Gastroesophageal sphincter (tissue), 4 donors: ENCODE data around the gene FANK1. TPM values are rescaled to one million over a fixed set of nuclear protein-coding genes. Genes with fewer than 3 reads are reported as not detected.
A peak's percentile ranks its signal among the peaks of the same experiment; 100 is the strongest.
"Not testable (repeated sequence)": the region's sequence is repeated elsewhere in the genome, so short reads cannot be mapped to it uniquely, and the experiment has no call there.

Source experiments
- ATAC-seq: fragments of 150-250 bp; one replicate; pipeline ENCODE4 v1.9.1; 2016; ENCODE audit warnings: mild to moderate bottlenecking, moderate library complexity
- H3K27ac ChIP-seq, 4 donors: fragments of 200-600 bp; sonication (generic) in 3 of 4; 1 replicate in 3 of 4; 2 replicates in 1 of 4; pipeline ENCODE4 v1.5.1; 2016 to 2019
- H3K27me3 ChIP-seq: fragments of 200-600 bp; sonication (generic); one replicate; pipeline ENCODE4 v1.5.1; 2019
- H3K36me3 ChIP-seq, 2 donors: fragments of 200-600 bp; sonication (generic); one replicate each; pipeline ENCODE4 v1.5.1; 2019; ENCODE audit warnings: control low read depth in 1 of 2
- H3K4me1 ChIP-seq, 3 donors: fragments of 200-600 bp; sonication (generic); 1 replicate in 2 of 3; 2 replicates in 1 of 3; pipeline ENCODE4 v1.5.1; 2016 to 2019; ENCODE audit warnings: control low read depth in 2 of 3
- H3K4me3 ChIP-seq, 2 donors: fragments of 200-600 bp; sonication (generic); one replicate each; pipeline ENCODE4 v1.5.1; 2019; ENCODE audit warnings: mild to moderate bottlenecking in 1 of 2, moderate library complexity in 1 of 2
- H3K9me3 ChIP-seq, 3 donors: fragments of 200-600 bp; sonication (generic); one replicate each; pipeline ENCODE4 v1.5.1; 2017 to 2019; ENCODE audit warnings: control low read depth in 2 of 3
- EP300 ChIP-seq: sonication (generic); formaldehyde crosslinking; IDR thresholded peaks from one replicate; pipeline ENCODE4 v1.6.1; 2017; ENCODE audit warnings: antibody characterized with exemption, mild to moderate bottlenecking
- POLR2A ChIP-seq, 2 donors: fragments of 450-650 bp; IDR thresholded peaks; one replicate each; pipeline ENCODE4 v1.6.1; 2017; ENCODE audit warnings: antibody characterized with exemption in 2 of 2, mild to moderate bottlenecking in 2 of 2, moderate library complexity in 1 of 2
- POLR2AphosphoS5 ChIP-seq: sonication (generic); formaldehyde crosslinking; IDR thresholded peaks from one replicate; pipeline ENCODE4 v1.6.1; 2017; ENCODE audit warnings: antibody characterized with exemption
- WGBS, 2 donors: methylation state at CpG; one replicate each; pipeline ENCODE4 v1.1.5; 2018; ENCODE audit warnings: low coverage in 1 of 2; 5-methylcytosine and 5-hydroxymethylcytosine counted together
- total RNA-seq, 4 donors: library from RNA; depleted of rRNA; stranded (reverse); fragments of >200 nt; gene quantifications; one replicate each; pipeline ENCODE4 v1.1.0, GENCODE V29; 2016
- TF ChIP-seq, protein P1 (sequence below), 4 experiments: fragments of 200-600 bp in 2 of 4; fragments of 450-650 bp in 2 of 4; sonication (generic) in 1 of 4; IDR thresholded peaks; one replicate each; pipeline ENCODE4 v1.5.1; 2017 to 2019; ENCODE audit warnings: antibody characterized with exemption in 4 of 4, mild to moderate bottlenecking in 2 of 4, moderate library complexity in 2 of 4

Gene FANK1, protein sequence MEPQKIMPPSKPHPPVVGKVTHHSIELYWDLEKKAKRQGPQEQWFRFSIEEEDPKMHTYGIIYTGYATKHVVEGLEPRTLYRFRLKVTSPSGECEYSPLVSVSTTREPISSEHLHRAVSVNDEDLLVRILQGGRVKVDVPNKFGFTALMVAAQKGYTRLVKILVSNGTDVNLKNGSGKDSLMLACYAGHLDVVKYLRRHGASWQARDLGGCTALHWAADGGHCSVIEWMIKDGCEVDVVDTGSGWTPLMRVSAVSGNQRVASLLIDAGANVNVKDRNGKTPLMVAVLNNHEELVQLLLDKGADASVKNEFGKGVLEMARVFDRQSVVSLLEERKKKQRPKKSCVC
- total RNA-seq = 1 to 10 TPM in 1 of 4 donors, under 1 TPM in 2, not detected in 1; 0.81 to 1.7 (median 0.93) TPM

DNA sequence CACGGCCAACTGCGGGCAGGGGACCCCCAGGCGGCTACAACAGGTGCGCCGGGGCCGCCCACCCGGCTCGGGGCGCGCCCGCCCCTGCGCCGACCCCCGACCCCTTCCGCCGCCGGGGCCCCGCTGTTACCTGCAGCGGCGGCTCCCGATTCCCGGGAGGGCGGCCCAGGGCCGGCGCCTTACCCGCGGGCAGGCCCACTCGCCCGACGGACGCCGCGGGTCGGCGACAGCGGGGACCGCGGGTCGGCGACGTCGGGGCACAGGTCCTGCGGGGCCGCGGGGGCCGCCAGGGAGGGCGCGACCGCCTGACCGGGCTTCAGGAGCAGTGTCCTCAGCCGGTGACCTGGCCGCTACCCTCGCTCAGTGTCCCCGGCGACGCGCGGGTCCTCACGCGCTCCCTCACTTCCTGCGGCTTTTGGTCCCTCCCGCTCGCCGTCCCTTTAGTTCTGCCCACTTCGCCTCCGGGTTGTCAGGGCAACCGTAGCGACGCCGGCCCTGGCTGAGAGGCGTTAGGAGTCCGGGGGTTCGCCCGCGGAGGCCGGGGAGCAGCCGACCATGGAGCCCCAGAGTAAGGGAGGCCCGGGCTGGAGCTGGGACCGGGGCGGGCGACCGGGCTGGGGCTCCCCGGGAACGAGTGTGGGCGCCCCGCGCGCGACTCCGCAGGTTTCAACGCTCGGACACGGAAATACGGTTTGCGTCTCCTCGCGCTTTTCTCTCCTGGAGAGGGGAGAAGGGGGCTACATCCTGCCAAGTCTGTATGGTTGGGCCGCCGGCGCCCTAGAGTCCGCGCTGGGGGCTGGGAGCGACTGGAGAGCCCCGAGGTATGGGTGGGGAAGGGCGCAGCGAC is at the start of gene FANK1:
Gene FANK1 (plus strand): TSS at position 477 of the 847 bp plus-strand sequence. CDS start 79 bp downstream, at position 556.
- peak within 1 kb of the TSS; percentile 2 to 90 (median 84) for H3K27ac ChIP-seq
- H3K36me3 ChIP-seq, H3K27me3 ChIP-seq, H3K9me3 ChIP-seq: not testable (repeated sequence)
- peak; percentile 25 to 31 for TF ChIP-seq POLR2A (IDR thresholded peaks at IDR 0.05)
- TF ChIP-seq POLR2AphosphoS5 = peak; percentile 73
- WGBS, 2 donors = 53 to 55% methylated on average over 23 to 30 of the region's 106 CpGs
- peaks cover 0 to 19% (median 3%) of the 10 kb centered on the region in 3 donors for H3K4me1 ChIP-seq
- peak within 1 kb of the TSS; percentile 80 to 88 for H3K4me3 ChIP-seq
- ATAC-seq = peak; percentile 89

DNA sequence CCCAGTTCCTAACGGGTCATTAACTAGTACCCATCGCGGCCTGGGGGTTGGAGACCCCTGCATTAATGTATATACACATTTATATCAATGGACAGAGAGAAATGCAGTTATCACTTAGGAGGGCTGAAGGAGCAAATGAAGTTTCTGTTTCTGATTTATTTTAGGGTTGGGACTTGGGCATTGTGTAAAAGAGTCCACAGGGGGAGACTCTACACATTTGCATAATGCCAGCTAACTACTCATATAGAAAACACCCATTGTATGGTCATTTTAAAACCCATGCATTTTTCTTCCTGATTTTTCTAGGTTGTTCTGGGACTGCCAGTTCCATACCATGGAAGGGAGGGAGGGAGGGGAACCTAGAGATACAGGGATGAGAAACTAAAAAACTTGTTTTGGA is 49.5 kb upstream of the FANK1 start:
- Histone ChIP-seq H3K36me3 (peaks cover 0 to 87% of the 10 kb centered on the region in 2 donors), H3K4me3 (no peak overlapping the region), H3K27ac (no peak overlapping the region), H3K4me1 (peaks cover 0 to 11% (median 0%) of the 10 kb centered on the region in 3 donors), H3K9me3 (no peaks in the 10 kb centered on the region), H3K27me3 (no peaks in the 10 kb centered on the region)
- no peak for ATAC-seq
- TF ChIP-seq, protein P1, sequence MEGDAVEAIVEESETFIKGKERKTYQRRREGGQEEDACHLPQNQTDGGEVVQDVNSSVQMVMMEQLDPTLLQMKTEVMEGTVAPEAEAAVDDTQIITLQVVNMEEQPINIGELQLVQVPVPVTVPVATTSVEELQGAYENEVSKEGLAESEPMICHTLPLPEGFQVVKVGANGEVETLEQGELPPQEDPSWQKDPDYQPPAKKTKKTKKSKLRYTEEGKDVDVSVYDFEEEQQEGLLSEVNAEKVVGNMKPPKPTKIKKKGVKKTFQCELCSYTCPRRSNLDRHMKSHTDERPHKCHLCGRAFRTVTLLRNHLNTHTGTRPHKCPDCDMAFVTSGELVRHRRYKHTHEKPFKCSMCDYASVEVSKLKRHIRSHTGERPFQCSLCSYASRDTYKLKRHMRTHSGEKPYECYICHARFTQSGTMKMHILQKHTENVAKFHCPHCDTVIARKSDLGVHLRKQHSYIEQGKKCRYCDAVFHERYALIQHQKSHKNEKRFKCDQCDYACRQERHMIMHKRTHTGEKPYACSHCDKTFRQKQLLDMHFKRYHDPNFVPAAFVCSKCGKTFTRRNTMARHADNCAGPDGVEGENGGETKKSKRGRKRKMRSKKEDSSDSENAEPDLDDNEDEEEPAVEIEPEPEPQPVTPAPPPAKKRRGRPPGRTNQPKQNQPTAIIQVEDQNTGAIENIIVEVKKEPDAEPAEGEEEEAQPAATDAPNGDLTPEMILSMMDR (IDR thresholded peaks at IDR 0.05) = no peak
- no peak for TF ChIP-seq POLR2AphosphoS5
- no peak for TF ChIP-seq POLR2A (IDR thresholded peaks at IDR 0.05)
- WGBS, 2 donors = 93 to 100% methylated on average over 2 to 3 of the region's 3 CpGs

DNA sequence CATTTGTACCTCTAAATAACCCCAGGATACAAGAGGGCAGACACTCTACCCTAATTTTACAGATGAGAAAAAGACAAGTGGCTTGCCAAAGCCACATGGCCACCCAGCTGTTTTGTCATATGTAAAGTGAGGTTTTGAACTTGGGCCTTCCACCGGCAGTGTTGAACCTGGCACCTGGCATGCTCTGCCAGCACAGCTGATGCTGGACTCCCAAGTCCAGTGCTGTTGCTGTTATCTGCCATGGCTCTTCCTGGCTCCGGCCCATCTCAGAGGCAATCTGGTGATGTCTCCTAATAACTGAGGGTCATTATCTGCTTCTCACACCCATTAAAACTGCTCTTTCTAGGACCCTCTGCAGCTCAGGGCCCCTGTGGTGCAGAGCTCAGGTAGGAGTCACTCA is 48.0 kb upstream of the FANK1 start:
- H3K4me1 ChIP-seq = peaks cover 0 to 11% (median 0%) of the 10 kb centered on the region in 3 donors
- no peaks in the 10 kb centered on the region for H3K9me3 ChIP-seq
- WGBS, 2 donors = 80% methylated on average over 1 of the region's 2 CpGs; no CpG with 5 or more reads in 1 of the 2 donors
- peaks cover 0 to 88% of the 10 kb centered on the region in 2 donors for H3K36me3 ChIP-seq
- no peaks in the 10 kb centered on the region for H3K27me3 ChIP-seq
- TF ChIP-seq EP300 (no peak), POLR2A (IDR thresholded peaks at IDR 0.05) (no peak), POLR2AphosphoS5 (no peak)
- TF ChIP-seq, protein P1 (IDR thresholded peaks at IDR 0.05) = no peak
- ATAC-seq = no peak
- no peak overlapping the region for H3K4me3 ChIP-seq
- no peak overlapping the region for H3K27ac ChIP-seq

DNA sequence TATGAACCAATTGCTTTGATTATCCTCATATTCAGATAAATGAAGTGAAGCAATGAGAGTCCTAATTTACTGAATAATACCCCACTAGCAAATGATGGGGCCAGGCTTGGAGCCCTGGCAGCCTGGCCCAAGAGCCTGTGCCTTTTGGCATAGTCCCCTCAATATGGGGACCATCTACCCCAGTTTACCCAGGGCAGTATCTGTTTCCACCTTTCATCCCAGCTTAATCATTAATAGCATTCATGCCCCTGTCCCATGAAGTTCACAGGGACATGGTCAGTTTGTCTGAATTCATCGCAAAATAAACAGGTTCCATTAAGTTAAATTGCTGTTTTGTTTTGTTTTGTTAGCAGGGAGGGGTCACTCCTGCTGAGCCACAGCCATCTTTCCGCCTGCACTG is 47.5 kb upstream of the FANK1 start:
- WGBS, 2 donors = 89 to 100% methylated on average over 1 to 2 of the region's 2 CpGs
- Histone ChIP-seq H3K4me3 (no peak overlapping the region), H3K27ac (no peak overlapping the region), H3K27me3 (no peaks in the 10 kb centered on the region), H3K9me3 (no peaks in the 10 kb centered on the region), H3K36me3 (peaks cover 0 to 90% of the 10 kb centered on the region in 2 donors), H3K4me1 (peaks cover 0 to 9% (median 0%) of the 10 kb centered on the region in 3 donors)
- TF ChIP-seq POLR2AphosphoS5 (no peak), POLR2A (IDR thresholded peaks at IDR 0.05) (no peak), EP300 (no peak)
- TF ChIP-seq, protein P1 (IDR thresholded peaks at IDR 0.05) = no peak
- ATAC-seq = no peak

DNA sequence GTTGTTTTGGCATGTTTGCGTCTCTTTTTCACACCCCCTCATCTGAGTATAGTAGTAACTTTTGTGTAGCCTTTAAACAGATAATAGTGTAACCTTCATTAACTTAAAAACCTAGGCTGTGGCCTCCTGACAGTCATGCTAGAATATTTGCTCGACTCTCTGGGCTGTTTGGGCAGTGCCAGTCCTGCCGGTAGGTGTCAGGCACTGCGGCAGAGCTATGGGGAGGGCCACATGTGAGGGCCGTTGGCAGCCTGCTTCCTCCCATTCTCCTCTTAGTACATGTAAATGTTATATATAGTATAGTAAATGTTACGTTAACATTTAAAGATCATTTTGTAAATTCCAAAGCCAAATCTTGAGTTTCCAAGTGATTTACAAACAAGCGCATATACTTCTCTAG is 46.9 kb upstream of the FANK1 start:
- Histone ChIP-seq H3K27me3 (no peaks in the 10 kb centered on the region), H3K4me1 (peaks cover 0 to 3% (median 0%) of the 10 kb centered on the region in 3 donors), H3K36me3 (peaks cover 0 to 93% of the 10 kb centered on the region in 2 donors), H3K4me3 (no peak overlapping the region), H3K9me3 (no peaks in the 10 kb centered on the region), H3K27ac (no peak overlapping the region)
- TF ChIP-seq POLR2AphosphoS5 = no peak
- no peak for TF ChIP-seq POLR2A (IDR thresholded peaks at IDR 0.05)
- 81 to 100% methylated on average over 5 to 7 of the region's 7 CpGs for WGBS, 2 donors
- ATAC-seq = no peak
